ENCODE results near the gene ABLIM2. TPM values are rescaled to one million over a fixed set of nuclear protein-coding genes. Genes with fewer than 3 reads are reported as not detected.
A peak's percentile ranks its signal among the peaks of the same experiment; 100 is the strongest.

Gene ABLIM2
- 0.24 and 0.36 TPM in 2 replicates for total RNA-seq

DNA sequence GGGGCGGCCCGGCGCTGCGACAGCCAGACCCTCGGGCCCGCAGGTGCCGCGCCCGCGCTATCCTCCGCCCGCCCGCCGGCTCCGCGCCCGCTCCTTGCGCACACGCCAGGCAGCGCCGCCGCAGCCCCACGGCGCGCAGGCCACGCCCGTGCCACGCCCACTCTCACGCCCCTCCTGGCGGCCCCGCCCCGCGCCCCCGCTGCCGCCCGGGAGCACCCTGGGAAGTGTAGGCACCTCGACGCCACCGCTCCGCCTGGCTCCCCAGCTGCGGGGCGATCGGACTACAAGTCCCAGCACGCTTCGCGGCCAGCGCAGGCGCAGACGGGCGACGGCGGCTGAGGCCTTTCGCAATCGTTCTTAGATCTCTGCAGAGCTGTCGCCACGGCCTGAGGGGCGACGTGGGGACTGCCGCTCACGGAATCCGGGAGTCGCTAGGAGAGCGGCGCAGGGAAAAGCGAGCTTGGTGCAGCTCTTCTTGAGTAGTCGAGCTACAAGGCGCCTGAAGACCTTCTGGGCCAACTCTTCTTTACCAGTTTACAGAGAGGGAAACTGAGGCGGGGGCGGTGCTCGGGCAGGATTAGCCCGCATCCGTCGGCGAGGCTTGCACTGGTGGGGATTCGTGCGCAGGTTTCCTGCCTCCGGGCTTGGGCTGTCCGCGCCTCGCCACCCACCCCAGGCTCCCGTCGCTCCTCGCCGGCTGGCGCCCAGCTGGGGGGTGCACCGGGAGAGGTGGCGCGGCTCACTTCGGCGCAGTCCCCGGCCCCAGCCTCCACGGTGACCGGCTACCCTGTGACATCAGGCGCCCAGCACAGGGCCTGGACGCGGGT lies at the start of gene ABLIM2:
Gene ABLIM2, minus strand, starts transcription at position 104 of the 827 bp plus-strand sequence. CDS start 124 bp downstream, outside the sequence.
- intact Hi-C loops (cut with micrococcal nuclease): loop anchor here (1.0 to 10.0 kb wide), 6 partner anchors 40 to 1584 kb away; partner anchors contain the start of genes ACOX3, MAN2B2, SH3TC1 and TRMT44
- Mint-ChIP-seq H3K9me3 (no peaks in the 10 kb centered on the region), H3K4me3 (peak within 1 kb of the TSS; percentile 98), H3K36me3 (ENCODE audit: low read depth) (peaks cover 3% of the 10 kb centered on the region), H3K27ac (peak within 1 kb of the TSS; percentile 42), H3K27me3 (ENCODE audit: insufficient read depth) (peaks cover 22% of the 10 kb centered on the region), H3K4me1 (ENCODE audit: low read depth) (peaks cover 5% of the 10 kb centered on the region)
- peak; percentile 99 for DNase-seq (ENCODE audit: low spot score)

DNA sequence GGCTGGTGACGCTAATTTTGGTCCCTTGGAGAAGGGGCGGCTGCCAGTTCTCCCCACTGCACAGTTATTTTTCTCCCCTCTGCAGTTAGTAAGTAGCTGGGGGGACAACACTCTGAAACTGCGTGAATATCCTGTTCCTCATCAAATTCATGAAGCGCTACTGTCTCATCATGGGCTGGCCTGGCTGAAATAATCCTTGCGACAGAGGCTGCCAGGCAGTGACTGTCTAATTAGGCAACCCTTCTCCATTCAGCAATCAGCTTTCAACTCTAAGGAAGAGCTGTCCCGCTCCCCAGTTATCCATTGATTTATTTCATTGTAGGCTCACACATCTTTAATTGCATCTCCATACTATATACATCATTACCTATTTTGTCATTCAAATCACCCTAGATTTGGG lies 48.7 kb upstream of the ABLIM2 start:
- Mint-ChIP-seq H3K4me3 (no peak overlapping the region), H3K9me3 (no peaks in the 10 kb centered on the region), H3K27ac (no peak overlapping the region), H3K36me3 (ENCODE audit: low read depth) (peaks cover 3% of the 10 kb centered on the region), H3K4me1 (ENCODE audit: low read depth) (no peaks in the 10 kb centered on the region), H3K27me3 (ENCODE audit: insufficient read depth) (no peaks in the 10 kb centered on the region)
- intact Hi-C loops (cut with micrococcal nuclease): loop anchor here (10.0 kb wide), 1 partner anchor 1907 kb away; the partner anchor contains the start of gene WDR1
- no peak for DNase-seq (ENCODE audit: low spot score)

DNA sequence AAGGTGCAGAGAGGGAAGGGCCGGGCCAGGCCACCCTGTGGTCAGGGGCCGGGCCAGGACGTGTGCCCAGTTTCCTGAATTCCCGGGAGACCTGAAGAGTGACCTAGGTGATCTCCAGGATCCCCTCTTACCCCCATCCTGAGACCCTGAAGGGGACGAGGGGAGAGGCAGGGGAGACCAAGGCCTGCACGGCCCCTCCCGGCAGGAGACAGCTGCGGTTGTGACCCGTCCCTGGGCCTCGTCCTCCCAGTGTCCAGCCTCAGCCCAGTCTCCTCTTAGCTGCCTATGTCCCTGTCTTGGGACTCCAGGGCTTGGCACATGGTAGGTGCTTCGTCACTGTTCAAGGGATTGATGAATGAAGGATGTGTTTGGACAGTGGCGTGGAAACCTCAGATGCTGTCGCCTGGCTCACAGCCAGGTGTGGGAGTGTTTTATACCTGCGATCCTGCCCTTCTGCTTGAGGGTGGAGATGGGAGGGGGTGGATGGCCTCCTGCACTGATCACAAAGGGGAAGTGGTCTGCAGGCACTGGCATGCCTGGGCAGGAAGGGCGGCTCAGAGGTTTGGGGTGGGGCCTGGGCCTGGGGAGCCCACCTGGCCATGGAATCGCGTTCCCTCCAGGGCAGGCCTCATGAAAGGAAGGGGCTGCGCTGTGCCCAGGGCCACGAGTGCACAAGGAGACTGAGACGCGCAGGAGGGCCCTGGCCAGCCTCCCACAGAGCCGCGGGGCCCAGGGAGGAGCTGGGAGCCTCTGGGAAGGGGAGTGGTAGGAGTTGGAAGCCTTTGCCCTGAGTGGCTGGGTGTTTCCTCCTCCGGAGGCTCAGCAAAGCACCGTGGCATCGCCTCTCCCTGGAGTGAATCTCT lies 47.4 kb upstream of the ABLIM2 start:
- H3K27me3 Mint-ChIP-seq (ENCODE audit: insufficient read depth): no peaks in the 10 kb centered on the region
- H3K4me1 Mint-ChIP-seq (ENCODE audit: low read depth): peaks cover 11% of the 10 kb centered on the region
- DNase-seq (ENCODE audit: low spot score): no peak
- peaks cover 7% of the 10 kb centered on the region for H3K36me3 Mint-ChIP-seq (ENCODE audit: low read depth)
- no peak overlapping the region for H3K27ac Mint-ChIP-seq
- intact Hi-C loops (cut with micrococcal nuclease): loop anchor here (10.0 kb wide), 1 partner anchor 1909 kb away; the partner anchor contains the start of gene WDR1
- H3K4me3 Mint-ChIP-seq: no peak overlapping the region
- H3K9me3 Mint-ChIP-seq: no peaks in the 10 kb centered on the region

DNA sequence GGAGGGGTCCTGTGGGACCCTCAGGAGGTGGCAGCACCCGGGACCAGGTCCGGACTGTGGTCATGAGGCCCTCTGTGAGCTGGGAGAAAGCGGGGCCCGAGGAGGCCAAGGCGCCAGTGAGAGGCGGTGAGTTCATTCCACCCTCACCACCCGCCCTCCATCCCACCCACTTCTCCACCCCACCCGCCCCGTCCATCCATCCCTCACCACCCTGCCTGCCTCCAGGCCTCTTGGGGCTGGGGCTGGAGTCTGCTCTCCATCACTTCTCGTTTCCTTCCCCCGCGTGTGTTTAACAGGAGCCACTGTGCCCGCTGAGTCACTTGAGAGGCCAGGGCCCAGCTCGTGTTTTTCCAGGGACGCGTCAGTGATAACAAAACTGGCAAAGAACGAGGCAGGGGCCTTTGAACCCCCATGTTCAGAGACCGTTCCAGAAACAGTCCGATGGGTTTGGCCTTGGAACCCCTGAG lies 46.7 kb upstream of the ABLIM2 start:
- Mint-ChIP-seq H3K27ac (no peak overlapping the region), H3K4me1 (ENCODE audit: low read depth) (peaks cover 18% of the 10 kb centered on the region), H3K36me3 (ENCODE audit: low read depth) (peaks cover 7% of the 10 kb centered on the region), H3K4me3 (no peak overlapping the region), H3K9me3 (no peaks in the 10 kb centered on the region), H3K27me3 (ENCODE audit: insufficient read depth) (no peaks in the 10 kb centered on the region)
- intact Hi-C loops (cut with micrococcal nuclease): loop anchor here (10.0 kb wide), 1 partner anchor 1910 kb away; the partner anchor contains the start of gene WDR1
- no peak for DNase-seq (ENCODE audit: low spot score)

DNA sequence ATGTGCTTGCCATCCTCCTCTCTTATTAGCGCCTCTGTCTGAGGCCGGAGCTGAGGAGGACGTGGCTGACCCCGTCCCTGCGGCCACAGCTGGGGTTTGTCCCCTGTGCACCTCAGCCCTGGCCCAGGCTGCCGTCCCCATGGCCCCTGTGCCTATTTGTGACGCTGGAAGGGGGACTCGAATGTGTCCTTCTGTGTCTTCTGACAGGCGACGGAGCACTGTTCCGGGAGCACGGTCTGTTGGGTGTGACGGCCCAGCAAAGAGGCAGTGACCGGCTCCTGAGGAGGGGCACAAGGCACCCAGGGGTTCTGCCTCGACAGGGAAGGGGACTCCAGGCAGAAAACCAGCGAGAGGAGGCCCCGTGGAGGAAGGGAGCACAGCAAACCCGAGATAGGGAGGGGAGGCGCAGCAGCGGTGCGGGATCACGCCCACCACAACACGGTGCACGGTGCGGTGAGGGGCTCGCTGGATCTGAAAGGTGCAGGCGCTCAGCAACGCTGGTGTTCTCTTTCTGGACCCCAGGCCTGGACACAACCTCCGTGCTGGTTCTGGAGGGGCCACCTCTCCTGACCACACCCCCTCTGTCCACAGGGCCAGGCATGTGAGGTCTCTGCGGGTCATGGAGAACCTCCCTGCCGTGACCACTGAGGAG lies 46.1 kb upstream of the ABLIM2 start:
- H3K27me3 Mint-ChIP-seq (ENCODE audit: insufficient read depth): no peaks in the 10 kb centered on the region
- no peaks in the 10 kb centered on the region for H3K9me3 Mint-ChIP-seq
- no peak overlapping the region for H3K27ac Mint-ChIP-seq
- intact Hi-C loops (cut with micrococcal nuclease): loop anchor here (10.0 kb wide), 1 partner anchor 1910 kb away; the partner anchor contains the start of gene WDR1
- no peak for DNase-seq (ENCODE audit: low spot score)
- peaks cover 20% of the 10 kb centered on the region for H3K4me1 Mint-ChIP-seq (ENCODE audit: low read depth)
- no peak overlapping the region for H3K4me3 Mint-ChIP-seq
- peaks cover 7% of the 10 kb centered on the region for H3K36me3 Mint-ChIP-seq (ENCODE audit: low read depth)

DNA sequence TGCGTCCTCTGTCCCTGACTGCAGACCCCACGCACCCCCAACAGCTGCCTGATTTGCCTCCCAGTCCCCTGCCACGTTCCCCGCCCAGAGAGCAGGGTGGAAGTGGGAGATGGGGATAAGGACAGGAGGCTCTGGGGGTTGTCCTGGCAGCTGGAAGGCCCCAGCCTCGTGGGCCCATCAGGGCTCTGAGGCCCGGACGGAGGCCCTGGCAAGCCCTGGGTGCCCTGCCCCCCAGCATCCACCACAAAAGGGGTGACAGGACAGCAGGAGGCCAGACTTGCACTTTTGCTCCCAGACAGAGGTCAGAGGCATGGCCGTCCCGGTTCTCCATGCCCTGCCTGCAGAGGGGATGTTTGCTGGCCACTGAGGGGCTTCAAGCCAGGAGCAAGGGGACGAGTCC lies 45.2 kb upstream of the ABLIM2 start:
- H3K4me3 Mint-ChIP-seq: no peak overlapping the region
- no peaks in the 10 kb centered on the region for H3K27me3 Mint-ChIP-seq (ENCODE audit: insufficient read depth)
- peaks cover 22% of the 10 kb centered on the region for H3K4me1 Mint-ChIP-seq (ENCODE audit: low read depth)
- no peak for DNase-seq (ENCODE audit: low spot score)
- H3K36me3 Mint-ChIP-seq (ENCODE audit: low read depth): peaks cover 6% of the 10 kb centered on the region
- intact Hi-C loops (cut with micrococcal nuclease): loop anchor here (10.0 kb wide), 1 partner anchor 1911 kb away; the partner anchor contains the start of gene WDR1
- no peaks in the 10 kb centered on the region for H3K9me3 Mint-ChIP-seq
- H3K27ac Mint-ChIP-seq: no peak overlapping the region

DNA sequence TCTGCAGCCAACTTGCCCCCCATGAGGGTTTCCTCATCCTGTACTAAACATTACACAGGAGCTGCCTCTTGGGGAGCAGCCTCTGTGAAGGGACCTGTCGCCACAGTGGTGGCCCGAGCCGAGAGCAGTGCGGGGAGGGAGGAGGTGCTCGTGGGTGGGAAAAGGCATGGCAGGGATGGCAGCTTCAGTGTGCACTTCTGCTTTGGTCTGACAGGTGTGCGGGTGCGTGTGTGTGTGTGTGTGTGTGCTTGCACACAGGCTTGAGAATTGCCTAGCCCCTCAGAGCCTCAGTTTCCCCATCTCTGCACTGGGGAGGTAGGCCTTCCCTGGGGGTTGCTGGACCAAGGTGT lies 44.4 kb upstream of the ABLIM2 start:
- Mint-ChIP-seq H3K36me3 (ENCODE audit: low read depth) (peaks cover 6% of the 10 kb centered on the region), H3K4me1 (ENCODE audit: low read depth) (peaks cover 30% of the 10 kb centered on the region), H3K9me3 (no peaks in the 10 kb centered on the region), H3K27ac (no peak overlapping the region), H3K4me3 (no peak overlapping the region), H3K27me3 (ENCODE audit: insufficient read depth) (no peaks in the 10 kb centered on the region)
- intact Hi-C loops (cut with micrococcal nuclease): loop anchor here (10.0 kb wide), 1 partner anchor 1912 kb away; the partner anchor contains the start of gene WDR1
- no peak for DNase-seq (ENCODE audit: low spot score)

DNA sequence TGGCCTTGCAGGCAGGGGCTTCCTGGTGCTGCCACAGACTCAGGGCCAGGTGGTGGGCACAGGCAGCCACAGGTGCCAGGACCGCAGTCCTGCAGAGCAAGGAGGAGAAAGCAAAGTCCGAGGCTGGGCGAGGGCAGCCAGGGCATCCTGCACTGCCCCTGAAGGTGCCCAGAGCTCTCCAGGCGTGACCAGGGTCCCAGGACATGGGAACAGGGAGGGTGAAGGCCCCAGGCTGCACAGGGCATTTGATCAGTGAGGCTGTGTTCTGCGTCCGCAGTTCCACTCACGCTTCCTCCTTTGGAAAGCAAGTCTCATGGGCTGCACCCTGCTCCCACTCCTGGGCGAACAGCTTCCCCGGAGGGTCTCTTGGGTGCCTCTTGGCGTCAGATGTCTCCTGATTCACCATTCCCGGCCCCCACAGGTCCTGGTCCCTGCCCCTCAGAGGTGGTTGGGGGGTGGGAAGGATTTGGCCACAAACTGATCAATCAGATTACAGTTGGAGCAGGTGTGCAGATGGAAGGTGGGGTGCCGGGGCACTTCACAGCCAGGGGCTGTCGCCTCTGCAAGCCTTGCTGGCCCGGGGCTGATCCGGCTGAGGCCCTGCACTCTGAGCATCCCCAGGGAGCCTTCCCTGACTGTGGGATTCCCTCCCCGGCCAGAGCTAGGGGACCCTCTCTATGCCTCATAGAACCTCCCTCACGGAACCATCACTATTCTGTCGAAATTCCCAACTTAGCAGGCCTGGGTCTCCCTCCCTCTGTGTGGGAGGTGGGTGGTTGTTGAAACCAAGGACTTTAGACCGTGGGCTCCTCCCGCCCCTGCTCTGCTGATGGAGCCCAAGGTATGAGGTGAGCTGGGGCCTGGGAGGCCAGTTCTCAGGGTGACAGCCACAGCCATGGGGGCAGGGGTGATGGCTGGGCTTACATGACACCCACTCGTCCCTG lies 43.8 kb upstream of the ABLIM2 start:
- peaks cover 6% of the 10 kb centered on the region for H3K36me3 Mint-ChIP-seq (ENCODE audit: low read depth)
- H3K27ac Mint-ChIP-seq: no peak overlapping the region
- H3K4me3 Mint-ChIP-seq: peak overlapping the region; percentile 89
- H3K27me3 Mint-ChIP-seq (ENCODE audit: insufficient read depth): no peaks in the 10 kb centered on the region
- intact Hi-C loops (cut with micrococcal nuclease): loop anchor here (10.0 kb wide), 1 partner anchor 1912 kb away; the partner anchor contains the start of gene WDR1
- H3K9me3 Mint-ChIP-seq: no peaks in the 10 kb centered on the region
- no peak for DNase-seq (ENCODE audit: low spot score)
- peaks cover 30% of the 10 kb centered on the region for H3K4me1 Mint-ChIP-seq (ENCODE audit: low read depth)

DNA sequence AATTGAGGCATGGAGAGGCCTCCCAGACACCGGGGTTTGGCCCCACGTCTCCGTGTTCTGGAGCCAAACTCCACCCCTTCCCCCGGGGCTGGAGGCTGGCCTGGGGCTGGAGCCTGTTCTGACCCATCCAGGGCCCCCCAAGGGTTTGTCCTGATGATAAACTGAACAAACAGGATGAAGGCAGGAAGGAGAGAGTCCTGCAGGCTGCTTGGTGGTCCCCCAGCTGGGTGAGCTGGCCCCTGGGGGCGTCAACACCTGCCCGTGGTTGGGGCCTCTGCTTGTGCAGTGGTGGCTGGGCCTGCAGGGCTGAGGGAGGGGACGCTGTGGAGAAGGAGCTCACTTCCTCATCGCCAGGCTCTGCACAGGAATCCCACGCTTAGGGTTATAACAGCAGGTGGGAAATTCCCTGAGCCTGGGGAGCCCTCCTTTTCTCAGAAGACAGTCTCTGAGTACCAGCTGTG lies 42.7 kb upstream of the ABLIM2 start:
- H3K27ac Mint-ChIP-seq: peak overlapping the region; percentile 86
- peak overlapping the region; percentile 89 for H3K4me3 Mint-ChIP-seq
- peaks cover 6% of the 10 kb centered on the region for H3K36me3 Mint-ChIP-seq (ENCODE audit: low read depth)
- intact Hi-C loops (cut with micrococcal nuclease): loop anchor here (1.0 to 10.0 kb wide), 3 partner anchors 24 to 1913 kb away; partner anchors contain the start of genes ACOX3, TRMT44 and WDR1
- H3K4me1 Mint-ChIP-seq (ENCODE audit: low read depth): peaks cover 30% of the 10 kb centered on the region
- peak; percentile 51 for DNase-seq (ENCODE audit: low spot score)
- peaks cover 1% of the 10 kb centered on the region for H3K27me3 Mint-ChIP-seq (ENCODE audit: insufficient read depth)
- no peaks in the 10 kb centered on the region for H3K9me3 Mint-ChIP-seq

DNA sequence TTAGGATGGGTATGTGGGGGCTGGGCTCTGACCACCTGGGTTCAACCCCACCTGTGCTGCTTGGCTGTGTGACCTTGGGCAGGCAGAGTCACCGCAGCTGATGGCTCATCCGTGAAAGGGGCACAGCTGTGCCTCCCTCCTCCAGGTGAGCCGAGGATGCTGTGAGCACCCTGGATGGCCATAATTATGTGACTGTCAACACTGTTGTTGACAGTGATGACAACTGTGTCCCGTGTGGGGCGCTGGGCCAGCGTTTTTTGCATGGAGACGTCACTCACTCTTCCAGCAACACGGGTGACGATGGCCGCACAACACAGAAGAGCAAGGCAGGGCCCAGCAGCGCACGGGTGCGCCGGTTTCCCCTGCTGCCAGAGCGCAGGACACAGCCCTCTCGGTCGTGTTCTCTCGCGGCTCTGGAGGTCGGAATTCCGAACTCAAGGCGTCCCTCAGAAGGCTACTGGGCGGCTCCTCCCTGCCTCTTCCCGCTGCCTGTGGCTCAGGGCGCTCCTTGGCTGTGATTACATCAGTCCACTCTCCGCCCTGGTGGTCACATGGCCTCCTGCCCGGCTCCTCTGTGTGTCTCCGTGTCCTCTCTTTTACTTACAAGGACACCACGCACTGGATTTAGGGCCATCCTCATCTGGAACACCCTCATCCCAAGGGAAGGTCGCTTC lies 41.8 kb upstream of the ABLIM2 start:
- Mint-ChIP-seq H3K27ac (peak overlapping the region; percentile 95), H3K27me3 (ENCODE audit: insufficient read depth) (peaks cover 1% of the 10 kb centered on the region), H3K4me3 (peak overlapping the region; percentile 89), H3K9me3 (no peaks in the 10 kb centered on the region), H3K4me1 (ENCODE audit: low read depth) (peaks cover 30% of the 10 kb centered on the region), H3K36me3 (ENCODE audit: low read depth) (peaks cover 5% of the 10 kb centered on the region)
- intact Hi-C loops (cut with micrococcal nuclease): loop anchor here (1.0 to 10.0 kb wide), 3 partner anchors 28 to 1914 kb away; partner anchors contain the start of genes ACOX3, TRMT44 and WDR1
- peak; percentile 28 for DNase-seq (ENCODE audit: low spot score)

Measured in activated T-helper 1 cell treated with anti-CD3 and anti-CD28 coated beads, Interleukin-12 subunit alpha, Interleukin-12 subunit beta, Interleukin-2, Interleukin-4 antibody, amounts not matched to agents 30 ng/mL and 10 ng/mL and 1 ng/mL, durations not matched to agents 14 hours and 24 hours and 36 hours (primary cell).